Measurements from ENCODE around the gene RELN. TPM values are rescaled to one million over a fixed set of nuclear protein-coding genes. Genes with fewer than 3 reads are reported as not detected.

Gene RELN
- total and polyA plus RNA-seq, 10 donors = 0.03 to 7.6 (median 1.0) TPM

DNA sequence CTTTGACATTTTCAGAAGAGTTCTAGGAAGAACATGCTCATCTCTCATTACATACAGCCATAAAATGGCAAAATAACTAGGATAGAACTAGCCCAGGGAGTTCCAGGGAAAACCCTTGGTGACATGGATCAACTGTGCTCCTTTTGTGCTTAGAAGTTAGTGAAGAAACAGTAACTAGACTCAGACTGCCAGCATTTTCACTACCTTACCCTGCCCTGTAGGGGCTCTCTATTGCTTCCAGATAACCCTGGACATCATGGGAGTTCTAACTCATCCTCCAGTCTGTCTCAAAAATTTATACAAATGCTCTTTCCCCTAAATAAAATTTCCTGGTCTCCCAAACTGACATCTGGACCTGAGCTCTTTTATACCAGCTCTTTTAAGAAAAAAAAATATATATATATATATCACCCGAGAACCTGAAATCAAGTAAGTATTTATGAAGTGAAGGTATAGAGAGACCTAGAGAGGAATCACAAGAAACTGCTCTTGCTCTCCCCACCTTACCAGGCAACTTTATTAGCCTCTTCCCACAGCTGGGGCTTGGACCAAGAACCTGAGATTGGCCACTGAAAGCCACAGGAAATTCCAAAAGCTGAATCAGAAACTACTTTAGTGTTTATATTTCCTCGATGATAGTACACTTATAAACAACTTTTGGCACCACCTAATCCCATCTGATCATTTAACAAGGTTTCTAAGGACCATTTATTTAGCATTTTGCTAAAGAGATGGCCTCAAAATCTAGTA is 101.4 kb downstream of the RELN start:
- no peak for DNase-seq
- Histone ChIP-seq H3K4me3 (no peak overlapping the region), H3K36me3 (no peaks in the 10 kb centered on the region), H3K27ac (no peak overlapping the region), H3K9me3 (peaks cover 0 to 4% (median 0%) of the 10 kb centered on the region in 8 donors), H3K27me3 (replicated peaks in 1 of 7) (no peaks in the 10 kb centered on the region), H3K4me1 (no peaks in the 10 kb centered on the region)
- TF ChIP-seq POLR2A (IDR thresholded peaks at IDR 0.05) (no peak), POLR2AphosphoS5 (IDR thresholded peaks at IDR 0.05) (no peak)
- TF ChIP-seq, protein P1, sequence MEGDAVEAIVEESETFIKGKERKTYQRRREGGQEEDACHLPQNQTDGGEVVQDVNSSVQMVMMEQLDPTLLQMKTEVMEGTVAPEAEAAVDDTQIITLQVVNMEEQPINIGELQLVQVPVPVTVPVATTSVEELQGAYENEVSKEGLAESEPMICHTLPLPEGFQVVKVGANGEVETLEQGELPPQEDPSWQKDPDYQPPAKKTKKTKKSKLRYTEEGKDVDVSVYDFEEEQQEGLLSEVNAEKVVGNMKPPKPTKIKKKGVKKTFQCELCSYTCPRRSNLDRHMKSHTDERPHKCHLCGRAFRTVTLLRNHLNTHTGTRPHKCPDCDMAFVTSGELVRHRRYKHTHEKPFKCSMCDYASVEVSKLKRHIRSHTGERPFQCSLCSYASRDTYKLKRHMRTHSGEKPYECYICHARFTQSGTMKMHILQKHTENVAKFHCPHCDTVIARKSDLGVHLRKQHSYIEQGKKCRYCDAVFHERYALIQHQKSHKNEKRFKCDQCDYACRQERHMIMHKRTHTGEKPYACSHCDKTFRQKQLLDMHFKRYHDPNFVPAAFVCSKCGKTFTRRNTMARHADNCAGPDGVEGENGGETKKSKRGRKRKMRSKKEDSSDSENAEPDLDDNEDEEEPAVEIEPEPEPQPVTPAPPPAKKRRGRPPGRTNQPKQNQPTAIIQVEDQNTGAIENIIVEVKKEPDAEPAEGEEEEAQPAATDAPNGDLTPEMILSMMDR (IDR thresholded peaks at IDR 0.05 in 8 of 11, conservative IDR thresholded peaks at IDR 0.05 in 3 of 11) = no peak
- WGBS, 5 donors = 60 to 81% (median 74%) methylated on average over 2 of the region's 2 CpGs
- intact Hi-C loops (cut with DNase I; ENCODE audit: low total_unique reads) = no loop called here

DNA sequence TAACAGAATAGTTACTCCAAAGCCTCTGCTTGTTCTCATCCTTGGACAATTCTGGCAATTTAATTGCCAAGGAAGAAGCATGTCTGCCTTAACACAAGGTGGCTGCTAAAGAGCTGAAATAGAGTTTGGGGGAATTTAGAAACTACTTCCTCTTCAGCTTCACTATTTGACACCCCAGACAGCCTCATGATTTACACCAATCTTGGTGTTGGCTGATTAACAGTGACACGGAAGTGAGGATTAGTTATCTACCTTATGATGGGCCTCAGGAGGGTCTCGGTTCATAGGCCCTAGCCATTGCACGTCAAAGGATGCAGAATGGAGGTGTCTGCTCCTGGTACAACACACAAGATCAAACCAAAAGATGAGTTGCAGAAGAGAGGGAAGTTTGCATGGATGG is 102.4 kb downstream of the RELN start:
- Histone ChIP-seq H3K27me3 (replicated peaks in 1 of 7) (no peaks in the 10 kb centered on the region), H3K27ac (no peak overlapping the region), H3K4me1 (no peaks in the 10 kb centered on the region), H3K9me3 (peaks cover 0 to 4% (median 0%) of the 10 kb centered on the region in 8 donors), H3K4me3 (no peak overlapping the region), H3K36me3 (no peaks in the 10 kb centered on the region)
- no peak for DNase-seq
- WGBS, 5 donors = 44 to 68% (median 53%) methylated on average over 3 of the region's 3 CpGs
- intact Hi-C loops (cut with DNase I; ENCODE audit: low total_unique reads) = no loop called here
- no peak for TF ChIP-seq POLR2AphosphoS5 (IDR thresholded peaks at IDR 0.05)
- TF ChIP-seq, protein P1 (IDR thresholded peaks at IDR 0.05 in 8 of 11, conservative IDR thresholded peaks at IDR 0.05 in 3 of 11) = no peak
- TF ChIP-seq POLR2A (IDR thresholded peaks at IDR 0.05) = no peak

DNA sequence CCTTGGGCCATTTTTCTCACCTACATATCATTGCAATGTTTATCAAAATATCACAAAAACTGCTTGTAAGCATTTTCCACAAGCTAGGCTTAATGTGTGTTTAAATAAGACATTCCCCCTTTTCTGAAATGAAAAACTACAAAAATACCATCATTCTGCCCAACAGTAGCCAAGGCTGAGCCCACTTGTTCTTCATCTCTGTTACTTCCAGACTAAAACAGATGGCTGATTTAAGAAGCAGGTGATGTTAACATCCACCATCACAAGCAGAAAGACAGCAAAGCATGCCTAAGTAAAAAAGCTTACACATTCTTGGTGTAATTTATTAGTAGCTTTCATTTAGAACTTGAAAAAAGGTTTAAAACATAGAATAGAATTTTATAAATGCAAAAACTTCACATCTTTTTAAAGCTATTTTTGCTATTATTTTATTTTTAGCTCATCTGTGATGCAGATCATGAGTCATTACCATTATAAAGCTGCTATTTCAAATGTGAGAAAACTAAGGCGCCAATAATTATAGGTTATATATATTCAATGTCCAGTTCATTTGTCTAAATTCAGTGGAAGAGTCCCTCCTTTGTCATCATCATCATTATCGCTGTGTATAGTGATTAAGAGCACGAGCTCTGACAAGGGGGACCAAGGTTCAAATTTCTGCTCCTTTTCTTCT is 109.4 kb downstream of the RELN start:
- Histone ChIP-seq H3K9me3 (peaks cover 0 to 3% (median 0%) of the 10 kb centered on the region in 8 donors), H3K4me1 (no peaks in the 10 kb centered on the region), H3K4me3 (no peak overlapping the region), H3K27me3 (replicated peaks in 1 of 7) (no peaks in the 10 kb centered on the region), H3K36me3 (no peaks in the 10 kb centered on the region), H3K27ac (no peak overlapping the region)
- TF ChIP-seq POLR2AphosphoS5 (IDR thresholded peaks at IDR 0.05) (no peak), POLR2A (IDR thresholded peaks at IDR 0.05) (no peak)
- TF ChIP-seq, protein P1 (IDR thresholded peaks at IDR 0.05 in 8 of 11, conservative IDR thresholded peaks at IDR 0.05 in 3 of 11) = no peak
- no peak for DNase-seq
- WGBS, 5 donors = 76 to 86% (median 83%) methylated on average over 3 of the region's 3 CpGs
- intact Hi-C loops (cut with DNase I; ENCODE audit: low total_unique reads) = no loop called here

DNA sequence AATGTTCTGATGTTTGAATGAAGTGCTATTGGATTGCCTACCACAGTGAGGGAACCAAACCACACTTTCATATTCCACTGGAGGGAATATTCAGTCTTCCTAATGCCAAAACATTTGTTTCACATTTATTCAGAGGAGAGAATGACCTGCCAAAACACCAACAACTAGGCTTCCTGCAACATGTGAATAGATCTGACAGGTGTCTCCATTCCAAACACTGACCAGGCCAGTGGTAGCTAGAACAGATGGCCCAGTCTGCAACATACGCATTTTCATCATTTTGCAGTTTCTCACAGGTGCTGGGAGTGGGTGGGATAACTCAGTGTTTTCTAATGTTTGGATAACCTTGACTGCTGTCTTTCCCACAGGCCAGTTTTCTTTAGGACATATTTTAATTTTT is 110.0 kb downstream of the RELN start:
- H3K9me3 ChIP-seq = no peaks in the 10 kb centered on the region
- WGBS, 5 donors = 84 to 89% (median 88%) methylated on average over 1 of the region's 1 CpG
- H3K4me1 ChIP-seq = no peaks in the 10 kb centered on the region
- H3K36me3 ChIP-seq = no peaks in the 10 kb centered on the region
- intact Hi-C loops (cut with DNase I; ENCODE audit: low total_unique reads) = no loop called here
- TF ChIP-seq, protein P1 (IDR thresholded peaks at IDR 0.05 in 8 of 11, conservative IDR thresholded peaks at IDR 0.05 in 3 of 11) = no peak
- no peak for TF ChIP-seq POLR2A (IDR thresholded peaks at IDR 0.05)
- TF ChIP-seq POLR2AphosphoS5 (IDR thresholded peaks at IDR 0.05) = no peak
- DNase-seq = no peak
- H3K4me3 ChIP-seq = no peak overlapping the region
- no peak overlapping the region for H3K27ac ChIP-seq
- H3K27me3 ChIP-seq (replicated peaks in 1 of 7) = no peaks in the 10 kb centered on the region

All from spleen (tissue), 11 donors.